ENCODE data around the gene TACR1.

The TACR1 gene

DNA sequence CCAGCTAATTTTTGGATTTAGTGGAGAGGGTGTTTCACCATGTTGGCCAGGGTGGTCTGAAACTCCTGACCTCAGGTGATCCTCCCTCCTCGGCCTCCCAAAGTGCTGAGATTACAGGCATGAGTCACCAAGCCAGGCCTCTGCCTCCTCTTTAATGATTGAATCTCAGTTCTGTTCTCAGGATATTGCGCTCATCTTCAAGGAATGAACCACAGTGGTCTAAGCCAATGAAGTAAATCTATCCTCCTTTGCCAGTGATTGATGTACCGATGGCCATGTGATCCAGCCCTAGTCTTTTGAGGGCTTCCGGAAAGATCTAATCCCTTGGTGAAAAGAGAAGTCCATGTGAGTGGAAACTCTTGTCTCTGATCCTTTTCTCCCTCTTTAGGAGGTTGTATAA is 192.3 kb downstream of the TACR1 start:
- no peak for DNase-seq

DNA sequence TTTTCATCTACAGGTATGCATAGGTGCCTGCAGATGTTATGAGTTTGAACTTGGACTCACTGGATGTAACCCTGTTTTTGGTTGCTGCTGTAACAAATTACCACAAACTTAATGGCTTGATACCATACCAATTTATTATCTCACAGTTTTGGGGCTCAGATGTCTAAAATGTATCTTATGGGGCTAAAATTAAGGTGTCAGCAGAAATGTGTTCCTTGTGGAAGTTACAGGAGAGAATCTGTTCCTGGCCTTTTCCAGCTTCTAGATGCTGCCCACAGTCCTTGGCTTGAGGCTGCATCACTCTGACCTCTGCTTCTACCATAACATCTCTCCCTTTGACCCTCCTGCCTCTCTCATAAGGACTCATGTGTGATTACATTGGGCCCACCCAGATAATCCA is 193.3 kb downstream of the TACR1 start:
- no peak for DNase-seq

DNA sequence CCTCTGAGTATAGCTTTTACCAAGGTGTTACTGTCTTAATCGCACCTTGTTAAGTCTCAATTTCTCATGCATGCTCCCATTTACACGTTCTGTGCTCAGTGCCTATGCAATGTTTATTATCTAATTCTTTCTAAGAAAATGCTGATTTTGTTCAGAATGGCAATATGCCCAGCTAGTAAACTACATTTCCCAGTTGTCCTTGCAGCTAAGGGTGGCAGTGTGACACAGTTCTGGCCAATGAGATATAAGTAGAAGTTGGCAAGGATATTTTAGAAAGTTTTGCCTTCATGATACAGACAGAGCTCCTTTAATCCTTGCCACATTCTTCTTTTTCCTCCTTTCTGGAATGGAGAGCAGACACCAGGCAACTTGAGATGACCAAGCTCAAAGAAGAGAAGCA is 195.5 kb downstream of the TACR1 start:
- DNase-seq: no peak

DNA sequence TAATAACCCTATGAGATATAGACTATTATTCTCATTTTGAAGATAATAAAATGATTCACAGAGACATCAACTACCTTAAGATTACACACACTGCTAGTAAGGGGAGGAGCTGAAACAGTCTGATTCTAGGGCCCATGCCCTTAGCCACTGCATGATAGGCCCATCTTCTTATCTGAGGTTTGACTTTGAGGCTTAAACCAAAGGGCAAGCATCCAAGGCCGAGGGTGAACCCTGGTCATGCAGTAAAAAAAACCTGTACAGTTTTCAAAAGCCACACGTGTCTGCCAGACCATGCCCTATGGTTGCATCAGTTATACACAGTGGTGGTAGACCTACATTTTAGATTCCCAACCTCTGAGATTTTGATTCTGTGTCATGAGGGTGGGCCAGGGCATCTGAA is 196.0 kb downstream of the TACR1 start:
- DNase-seq: no peak

DNA sequence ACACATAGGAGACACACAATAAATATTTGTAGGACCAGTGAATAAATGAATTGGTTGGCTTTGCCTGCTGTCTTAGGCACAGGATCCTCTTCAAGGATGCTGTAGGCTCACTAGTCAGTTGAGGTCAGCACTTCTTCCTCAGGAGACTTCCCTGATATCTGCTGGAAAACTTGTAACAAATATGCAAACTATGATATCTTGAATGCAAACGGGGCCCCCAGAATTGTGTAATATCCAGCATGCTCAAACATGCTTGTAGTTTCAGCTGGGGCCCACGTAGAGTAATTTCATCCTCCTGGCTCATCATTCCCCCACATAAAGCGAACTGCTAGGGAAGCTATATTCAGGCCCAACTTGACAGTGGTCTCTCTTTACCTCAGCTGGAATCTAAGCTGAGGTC is 197.3 kb downstream of the TACR1 start:
- no peak for DNase-seq

DNA sequence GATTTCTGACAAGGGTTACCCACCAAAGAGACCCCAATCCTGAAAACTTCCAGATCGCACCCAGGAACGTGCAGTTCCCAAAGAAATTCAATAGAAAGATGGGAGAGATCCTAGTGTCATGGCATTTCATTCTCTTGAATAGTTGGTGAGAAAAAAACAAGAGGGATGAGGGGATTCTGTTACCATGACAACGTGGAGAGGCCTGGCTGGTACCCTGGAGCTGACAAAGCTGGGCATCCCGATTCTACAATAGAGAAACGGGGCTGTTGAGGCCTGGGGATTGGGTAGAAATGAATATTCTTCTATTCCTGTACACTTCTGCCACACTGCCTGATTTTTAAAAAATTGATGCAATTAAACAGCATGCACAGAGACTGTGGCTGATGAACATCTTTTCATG is 199.9 kb downstream of the TACR1 start:
- DNase-seq: no peak
